ENCODE measurements around the gene PHEX.

PHEX gene

DNA sequence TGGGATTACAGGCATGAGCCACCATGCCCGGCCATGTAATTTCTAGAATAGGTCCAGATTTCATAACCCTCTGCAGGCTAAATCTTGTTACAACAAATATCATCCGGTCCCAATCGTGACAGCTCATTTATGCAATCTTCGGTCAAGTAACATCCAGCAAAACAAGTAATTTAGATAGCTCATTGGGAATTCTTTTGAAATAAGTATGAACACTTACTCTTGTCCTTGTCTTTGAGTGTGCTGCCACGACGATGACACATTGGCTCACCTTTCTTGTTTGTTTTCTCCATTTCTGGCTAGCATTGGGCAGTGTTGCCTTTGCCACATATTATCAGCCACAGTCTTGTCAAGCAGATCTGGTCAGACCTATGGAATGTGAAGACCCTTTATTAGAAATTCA lies 92.0 kb downstream of the PHEX start:
- Histone ChIP-seq H3K4me3 (ENCODE audit: extremely low read depth, insufficient read depth, low read length, poor library complexity, severe bottlenecking) (no peak overlapping the region), H3K27ac (ENCODE audit: low read depth, low read length, severe bottlenecking) (no peak overlapping the region), H3K36me3 (ENCODE audit: control insufficient read depth, insufficient read depth, low read length) (no peaks in the 10 kb centered on the region), H3K4me1 (ENCODE audit: control insufficient read depth, insufficient read depth, low read length, poor library complexity, severe bottlenecking) (no peaks in the 10 kb centered on the region), H3K9me3 (ENCODE audit: control insufficient read depth, low read length) (no peaks in the 10 kb centered on the region)
- WGBS, 2 experiments (ENCODE audit: insufficient coverage in 2 of 2): 60% methylated on average over 1 of the region's 6 CpGs; no CpG with 5 or more reads in 1 of the 2 experiments

DNA sequence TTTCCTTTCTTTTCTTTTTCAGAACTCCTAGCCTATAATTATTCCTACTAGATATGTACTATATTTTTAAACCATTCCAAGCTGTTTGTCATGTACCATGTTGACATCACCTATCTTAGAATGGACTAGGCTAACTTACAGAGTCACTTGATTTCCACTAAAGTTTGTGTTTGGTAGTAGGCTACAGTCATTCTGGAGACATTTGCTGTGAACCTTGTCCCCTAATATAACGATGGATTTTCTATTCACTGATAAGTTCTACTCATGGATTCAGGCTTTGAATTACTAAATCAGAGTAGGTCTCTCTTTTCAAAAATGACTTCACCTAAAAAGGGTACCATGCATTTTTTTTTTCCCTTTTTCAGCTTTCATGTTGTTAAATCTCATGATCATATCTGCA lies 93.4 kb downstream of the PHEX start:
- Histone ChIP-seq H3K4me3 (ENCODE audit: extremely low read depth, insufficient read depth, low read length, poor library complexity, severe bottlenecking) (no peak overlapping the region), H3K36me3 (ENCODE audit: control insufficient read depth, insufficient read depth, low read length) (no peaks in the 10 kb centered on the region), H3K4me1 (ENCODE audit: control insufficient read depth, insufficient read depth, low read length, poor library complexity, severe bottlenecking) (no peaks in the 10 kb centered on the region), H3K9me3 (ENCODE audit: control insufficient read depth, low read length) (no peaks in the 10 kb centered on the region), H3K27ac (ENCODE audit: low read depth, low read length, severe bottlenecking) (no peak overlapping the region)
- WGBS, 2 experiments (ENCODE audit: insufficient coverage in 2 of 2): no CpG with 5 or more reads among the region's 1 CpG

DNA sequence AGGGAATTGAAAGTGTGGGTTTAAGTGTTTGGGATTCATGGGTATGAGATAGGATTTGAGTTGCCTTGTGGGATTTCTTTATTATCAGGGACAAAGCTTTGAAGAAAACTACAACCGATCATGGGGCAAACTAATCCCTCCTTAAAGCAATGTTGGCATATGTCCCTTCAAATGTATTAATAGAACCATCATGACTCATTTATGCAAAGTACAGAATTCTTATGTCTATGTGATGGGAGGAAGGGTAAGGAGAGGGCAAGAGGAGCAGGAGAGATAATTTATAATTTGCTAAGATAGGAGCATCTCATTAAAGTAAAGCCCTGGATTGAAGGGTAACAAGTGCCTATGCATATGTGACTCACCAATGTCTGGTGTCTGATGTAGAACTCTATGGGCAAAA lies 94.2 kb downstream of the PHEX start:
- Histone ChIP-seq H3K36me3 (ENCODE audit: control insufficient read depth, insufficient read depth, low read length) (no peaks in the 10 kb centered on the region), H3K4me1 (ENCODE audit: control insufficient read depth, insufficient read depth, low read length, poor library complexity, severe bottlenecking) (no peaks in the 10 kb centered on the region), H3K4me3 (ENCODE audit: extremely low read depth, insufficient read depth, low read length, poor library complexity, severe bottlenecking) (no peak overlapping the region), H3K27ac (ENCODE audit: low read depth, low read length, severe bottlenecking) (no peak overlapping the region), H3K9me3 (ENCODE audit: control insufficient read depth, low read length) (no peaks in the 10 kb centered on the region)
- WGBS, 2 experiments (ENCODE audit: insufficient coverage in 2 of 2): no CpG with 5 or more reads among the region's 1 CpG

DNA sequence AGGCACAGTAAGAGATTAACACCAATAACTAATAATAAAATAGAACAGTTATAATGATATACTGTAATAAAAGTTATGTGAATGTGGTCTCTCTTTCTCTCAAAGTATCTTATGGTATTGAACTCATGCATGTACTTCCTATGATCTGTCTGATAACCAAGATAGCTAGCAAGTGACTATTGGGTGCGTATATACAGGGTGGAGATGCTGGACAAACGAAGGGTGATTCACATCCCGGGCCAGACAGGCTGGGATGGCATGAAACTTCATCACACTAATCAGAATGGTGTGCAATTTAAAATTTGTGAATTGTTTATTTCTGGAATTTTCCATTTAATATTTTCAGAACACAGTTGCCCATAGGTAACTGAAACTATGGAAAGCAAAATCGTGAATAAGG lies 96.8 kb downstream of the PHEX start:
- H3K27ac ChIP-seq (ENCODE audit: low read depth, low read length, severe bottlenecking): no peak overlapping the region
- no peaks in the 10 kb centered on the region for H3K9me3 ChIP-seq (ENCODE audit: control insufficient read depth, low read length)
- H3K4me1 ChIP-seq (ENCODE audit: control insufficient read depth, insufficient read depth, low read length, poor library complexity, severe bottlenecking): no peaks in the 10 kb centered on the region
- WGBS, 2 experiments (ENCODE audit: insufficient coverage in 2 of 2): no CpG with 5 or more reads among the region's 4 CpGs
- no peak overlapping the region for H3K4me3 ChIP-seq (ENCODE audit: extremely low read depth, insufficient read depth, low read length, poor library complexity, severe bottlenecking)
- no peaks in the 10 kb centered on the region for H3K36me3 ChIP-seq (ENCODE audit: control insufficient read depth, insufficient read depth, low read length)

DNA sequence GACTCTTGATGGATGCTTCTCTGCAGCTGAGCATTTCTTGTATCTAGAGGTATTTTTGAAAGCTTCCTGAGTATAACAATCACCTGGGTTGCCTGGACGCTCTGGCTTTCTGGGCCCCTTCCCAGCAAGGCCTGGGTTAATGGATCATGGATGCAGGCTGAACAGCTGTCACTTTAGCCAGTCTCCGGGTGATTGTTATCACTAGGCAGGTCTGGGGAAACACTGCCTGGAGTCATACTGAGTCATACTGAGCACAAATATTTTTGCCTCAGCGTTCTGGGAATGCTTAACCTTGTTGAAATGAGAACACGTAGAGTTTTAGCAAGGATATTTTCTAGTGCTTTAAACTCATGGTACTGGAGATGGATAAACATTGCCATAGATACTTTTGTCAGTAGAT lies 102.6 kb downstream of the PHEX start:
- WGBS, 2 experiments (ENCODE audit: insufficient coverage in 2 of 2): 41% methylated on average over 3 of the region's 4 CpGs; no CpG with 5 or more reads in 1 of the 2 experiments
- Histone ChIP-seq H3K27ac (ENCODE audit: low read depth, low read length, severe bottlenecking) (peak overlapping the region; percentile 93), H3K36me3 (ENCODE audit: control insufficient read depth, insufficient read depth, low read length) (no peaks in the 10 kb centered on the region), H3K4me3 (ENCODE audit: extremely low read depth, insufficient read depth, low read length, poor library complexity, severe bottlenecking) (no peak overlapping the region), H3K4me1 (ENCODE audit: control insufficient read depth, insufficient read depth, low read length, poor library complexity, severe bottlenecking) (peaks cover 11% of the 10 kb centered on the region), H3K9me3 (ENCODE audit: control insufficient read depth, low read length) (no peaks in the 10 kb centered on the region)

DNA sequence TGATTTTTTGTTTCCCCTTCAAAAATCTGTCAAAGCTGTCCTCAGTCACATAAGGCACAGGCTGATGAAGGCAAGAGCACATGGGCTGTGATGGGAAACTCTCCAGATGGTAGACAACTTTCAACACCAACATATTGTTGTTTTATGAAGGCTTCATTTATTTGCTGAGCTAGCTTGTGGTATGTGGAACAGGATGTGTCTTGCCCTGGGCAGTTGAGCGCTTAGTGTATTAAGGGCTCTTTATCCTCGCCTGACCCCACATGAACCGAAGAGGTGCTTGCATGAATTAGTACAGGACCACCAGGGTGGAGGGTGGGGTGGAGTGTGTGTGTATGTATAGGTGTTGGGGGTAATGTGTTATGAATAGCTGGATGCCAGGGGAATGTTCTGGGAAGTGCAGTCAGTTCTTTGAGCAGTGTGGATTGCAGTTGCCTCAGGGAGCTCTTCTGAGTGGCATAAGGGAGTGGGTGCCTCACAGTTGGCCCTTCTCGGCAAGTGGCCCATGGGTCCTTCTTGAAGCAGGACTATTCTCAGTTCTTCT lies 103.1 kb downstream of the PHEX start:
- no peaks in the 10 kb centered on the region for H3K9me3 ChIP-seq (ENCODE audit: control insufficient read depth, low read length)
- H3K36me3 ChIP-seq (ENCODE audit: control insufficient read depth, insufficient read depth, low read length): no peaks in the 10 kb centered on the region
- H3K4me1 ChIP-seq (ENCODE audit: control insufficient read depth, insufficient read depth, low read length, poor library complexity, severe bottlenecking): peaks cover 11% of the 10 kb centered on the region
- H3K27ac ChIP-seq (ENCODE audit: low read depth, low read length, severe bottlenecking): peak overlapping the region; percentile 93
- WGBS, 2 experiments (ENCODE audit: insufficient coverage in 2 of 2): 89% methylated on average over 3 of the region's 4 CpGs; no CpG with 5 or more reads in 1 of the 2 experiments
- no peak overlapping the region for H3K4me3 ChIP-seq (ENCODE audit: extremely low read depth, insufficient read depth, low read length, poor library complexity, severe bottlenecking)

DNA sequence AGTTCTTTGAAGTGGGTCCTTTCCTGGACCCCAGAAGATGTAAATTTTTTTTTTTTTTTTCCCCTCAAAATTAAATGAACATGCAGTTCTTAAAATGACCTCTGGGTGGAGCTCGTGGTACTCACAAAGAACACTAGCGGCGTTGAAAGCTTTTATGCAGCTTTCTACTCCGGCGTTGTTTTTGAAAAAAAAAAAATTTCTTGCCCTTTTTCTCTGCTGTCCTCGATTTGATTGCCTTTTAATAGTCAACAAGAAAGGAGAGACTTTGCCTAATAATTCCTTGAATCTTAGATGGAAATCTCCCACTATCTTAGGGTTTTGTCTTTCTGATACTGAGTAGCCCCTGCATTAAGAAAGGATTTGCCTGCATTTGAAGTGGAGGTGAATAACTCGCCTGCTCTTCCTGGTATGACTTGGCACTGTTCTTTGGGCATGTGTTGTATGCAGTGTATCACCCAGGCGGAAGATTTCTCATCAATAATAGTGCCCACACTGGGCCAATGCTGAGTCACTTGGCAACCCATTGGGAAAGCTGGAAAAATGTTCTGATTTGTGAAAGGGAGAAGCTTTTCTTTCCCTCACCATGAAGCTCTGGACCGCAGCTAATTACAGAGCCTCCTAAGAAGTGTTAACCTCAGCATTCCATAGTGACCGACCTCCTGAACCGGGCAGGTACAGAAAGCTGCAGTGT lies 104.0 kb downstream of the PHEX start:
- no peak overlapping the region for H3K4me3 ChIP-seq (ENCODE audit: extremely low read depth, insufficient read depth, low read length, poor library complexity, severe bottlenecking)
- H3K4me1 ChIP-seq (ENCODE audit: control insufficient read depth, insufficient read depth, low read length, poor library complexity, severe bottlenecking): peaks cover 11% of the 10 kb centered on the region
- no peaks in the 10 kb centered on the region for H3K9me3 ChIP-seq (ENCODE audit: control insufficient read depth, low read length)
- no peaks in the 10 kb centered on the region for H3K36me3 ChIP-seq (ENCODE audit: control insufficient read depth, insufficient read depth, low read length)
- no peak overlapping the region for H3K27ac ChIP-seq (ENCODE audit: low read depth, low read length, severe bottlenecking)
- WGBS, 2 experiments (ENCODE audit: insufficient coverage in 2 of 2): 24 to 40% methylated on average over 2 to 7 of the region's 11 CpGs

DNA sequence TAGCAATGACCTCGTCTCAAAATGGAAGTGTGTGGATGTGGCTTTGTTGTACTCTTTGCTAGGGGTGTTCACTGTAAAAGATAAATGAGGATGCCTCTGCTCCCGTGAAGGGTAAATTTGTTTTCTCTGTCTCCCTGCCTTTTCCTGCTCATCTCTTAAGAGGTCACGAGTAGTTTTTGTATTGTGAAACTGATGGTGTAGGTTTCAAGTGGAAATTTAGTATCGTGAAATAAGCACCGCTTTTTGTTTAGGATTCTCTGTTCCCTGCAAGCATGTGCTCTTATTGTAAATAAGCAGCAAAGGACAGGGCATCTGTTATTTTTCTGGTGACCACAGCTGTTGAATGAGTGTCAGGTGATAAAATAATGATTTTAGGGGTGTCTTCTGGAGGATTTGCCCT lies 104.6 kb downstream of the PHEX start:
- Histone ChIP-seq H3K36me3 (ENCODE audit: control insufficient read depth, insufficient read depth, low read length) (no peaks in the 10 kb centered on the region), H3K4me3 (ENCODE audit: extremely low read depth, insufficient read depth, low read length, poor library complexity, severe bottlenecking) (no peak overlapping the region), H3K4me1 (ENCODE audit: control insufficient read depth, insufficient read depth, low read length, poor library complexity, severe bottlenecking) (peaks cover 11% of the 10 kb centered on the region), H3K27ac (ENCODE audit: low read depth, low read length, severe bottlenecking) (no peak overlapping the region), H3K9me3 (ENCODE audit: control insufficient read depth, low read length) (no peaks in the 10 kb centered on the region)
- 100% methylated on average over 3 of the region's 5 CpGs; no CpG with 5 or more reads in 1 of the 2 experiments for WGBS, 2 experiments (ENCODE audit: insufficient coverage in 2 of 2)

DNA sequence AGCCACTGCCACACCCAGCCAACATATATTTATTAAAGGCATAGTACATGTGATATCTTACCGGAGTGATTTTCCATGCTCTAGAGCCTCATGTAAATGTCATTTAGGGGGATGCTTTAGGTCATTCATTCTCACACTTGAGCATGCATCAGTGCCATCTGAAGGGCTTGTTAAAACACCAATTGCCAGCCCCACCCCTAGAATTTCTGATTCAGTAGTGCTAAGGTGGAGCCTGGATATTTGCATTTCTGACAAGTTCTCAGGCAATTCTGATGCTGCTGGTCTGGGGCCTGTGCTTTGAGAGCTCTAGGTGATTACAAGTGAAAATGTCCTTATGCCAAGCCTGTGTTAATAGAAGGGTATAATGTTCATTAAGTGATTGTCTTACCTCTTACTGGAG lies 107.7 kb downstream of the PHEX start:
- no peaks in the 10 kb centered on the region for H3K36me3 ChIP-seq (ENCODE audit: control insufficient read depth, insufficient read depth, low read length)
- WGBS, 2 experiments (ENCODE audit: insufficient coverage in 2 of 2): no CpG with 5 or more reads among the region's 1 CpG

DNA sequence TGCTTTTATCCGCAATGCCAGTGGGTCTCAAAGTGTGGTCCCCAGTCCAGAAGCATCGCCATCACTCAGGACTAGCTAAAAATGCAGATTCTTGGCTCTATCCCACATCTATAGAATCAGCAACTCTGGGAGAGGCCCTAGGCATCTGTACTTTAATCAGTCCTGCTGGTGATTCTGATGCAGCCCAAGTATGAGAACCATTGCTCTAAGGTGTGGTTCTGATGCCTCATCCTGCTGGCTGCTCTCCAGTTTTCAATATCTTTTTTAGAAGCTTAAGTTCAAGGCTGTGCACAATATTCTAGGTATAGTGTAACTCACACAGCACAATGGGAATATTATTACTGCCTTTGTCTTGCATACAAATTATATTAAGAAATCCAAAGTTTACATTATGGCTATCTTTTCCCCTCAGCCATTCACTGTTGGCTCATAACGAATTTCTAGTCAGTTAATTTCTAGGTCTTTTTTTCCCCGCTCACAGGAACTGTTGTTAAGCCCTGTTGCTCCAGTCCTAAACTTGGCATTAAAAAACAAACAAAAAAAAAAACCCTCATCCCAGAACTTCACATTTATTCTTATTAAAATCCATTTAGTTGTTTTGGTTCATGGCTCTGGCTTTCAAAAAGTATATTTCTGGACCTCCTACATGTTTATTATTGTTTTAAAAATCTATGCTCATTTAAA lies 109.1 kb downstream of the PHEX start:
- Histone ChIP-seq H3K4me3 (ENCODE audit: extremely low read depth, insufficient read depth, low read length, poor library complexity, severe bottlenecking) (no peak overlapping the region), H3K9me3 (ENCODE audit: control insufficient read depth, low read length) (no peaks in the 10 kb centered on the region), H3K4me1 (ENCODE audit: control insufficient read depth, insufficient read depth, low read length, poor library complexity, severe bottlenecking) (peaks cover 2% of the 10 kb centered on the region), H3K27ac (ENCODE audit: low read depth, low read length, severe bottlenecking) (no peak overlapping the region), H3K36me3 (ENCODE audit: control insufficient read depth, insufficient read depth, low read length) (no peaks in the 10 kb centered on the region)
- WGBS, 2 experiments (ENCODE audit: insufficient coverage in 2 of 2): no CpG with 5 or more reads among the region's 4 CpGs

More for the DNA sequence above, 107.7 kb downstream of the PHEX start:
- Histone ChIP-seq H3K27ac (ENCODE audit: low read depth, low read length, severe bottlenecking) (no peak overlapping the region), H3K4me1 (ENCODE audit: control insufficient read depth, insufficient read depth, low read length, poor library complexity, severe bottlenecking) (peaks cover 11% of the 10 kb centered on the region), H3K9me3 (ENCODE audit: control insufficient read depth, low read length) (no peaks in the 10 kb centered on the region), H3K4me3 (ENCODE audit: extremely low read depth, insufficient read depth, low read length, poor library complexity, severe bottlenecking) (no peak overlapping the region)

DNA sequence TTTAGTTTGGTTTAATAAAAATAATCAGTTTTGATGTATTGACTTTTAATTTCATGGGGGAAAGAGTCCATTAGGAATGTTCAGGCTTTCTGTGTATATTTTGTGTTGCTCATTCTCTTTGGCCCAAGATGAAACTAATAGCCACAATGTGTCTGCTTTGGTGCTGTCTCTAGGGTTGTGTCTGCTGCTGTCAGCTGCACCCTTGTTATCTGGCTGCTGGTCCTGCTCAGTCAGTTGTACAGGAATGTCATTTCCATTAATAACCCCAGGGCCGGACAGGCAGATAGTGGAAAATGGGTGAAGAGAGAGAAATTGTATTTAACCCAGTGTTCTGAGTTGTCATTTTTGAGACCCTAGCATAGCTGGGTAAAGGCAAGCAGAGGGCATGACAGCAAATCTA lies 115.1 kb downstream of the PHEX start:
- H3K4me3 ChIP-seq (ENCODE audit: extremely low read depth, insufficient read depth, low read length, poor library complexity, severe bottlenecking): no peak overlapping the region
- H3K27ac ChIP-seq (ENCODE audit: low read depth, low read length, severe bottlenecking): no peak overlapping the region
- H3K4me1 ChIP-seq (ENCODE audit: control insufficient read depth, insufficient read depth, low read length, poor library complexity, severe bottlenecking): no peaks in the 10 kb centered on the region
- no peaks in the 10 kb centered on the region for H3K9me3 ChIP-seq (ENCODE audit: control insufficient read depth, low read length)
- no CpG with 5 or more reads among the region's 1 CpG for WGBS, 2 experiments (ENCODE audit: insufficient coverage in 2 of 2)
- no peaks in the 10 kb centered on the region for H3K36me3 ChIP-seq (ENCODE audit: control insufficient read depth, insufficient read depth, low read length)
